GM23338 (cell line): Measurements from ENCODE around the gene MACF1. TPM values are rescaled to one million over a fixed set of nuclear protein-coding genes. Genes with fewer than 3 reads are reported as not detected.
A peak's percentile ranks its signal among the peaks of the same experiment; 100 is the strongest.

Experiments
- ATAC-seq: fragments of 200-7000 bp; cut with Tn5 transposase; 3 replicates; pipeline ENCODE4 v1.9.1; 2020
- DNase-seq: peaks from one replicate; pipeline ENCODE4 v3.0.0-alpha.2; 2015; ENCODE audit warnings: low spot score
- H2AFZ ChIP-seq: fragments of 200-600 bp; sonication (generic); 2 replicates; pipeline ENCODE4 v1.8.0; 2016; ENCODE audit warnings: antibody characterized with exemption, mild to moderate bottlenecking, moderate library complexity
- H3F3A ChIP-seq: fragments of 200-600 bp; sonication (generic); replicated peaks from 2 replicates; pipeline ENCODE4 v1.8.0; 2017; ENCODE audit warnings: antibody characterized with exemption, mixed run types, low read depth
- H3K27ac ChIP-seq: fragments of 200-600 bp; sonication (generic); 2 replicates; pipeline ENCODE4 v1.6.1; 2016; ENCODE audit warnings: low read depth
- H3K27me3 ChIP-seq: fragments of 200-600 bp; sonication (generic); 2 replicates; pipeline ENCODE4 v1.8.0; 2016; ENCODE audit warnings: mild to moderate bottlenecking, mixed run types, moderate library complexity; ENCODE audit not compliant: insufficient read depth
- H3K36me3 ChIP-seq: fragments of 200-600 bp; sonication (generic); 2 replicates; pipeline ENCODE4 v1.8.0; 2016; ENCODE audit warnings: mild to moderate bottlenecking; ENCODE audit not compliant: insufficient read depth
- H3K4me1 ChIP-seq: fragments of 200-600 bp; sonication (generic); 2 replicates; pipeline ENCODE4 v1.8.0; 2016; ENCODE audit warnings: mild to moderate bottlenecking, moderate library complexity; ENCODE audit not compliant: insufficient read depth
- H3K4me2 ChIP-seq: fragments of 200-600 bp; sonication (generic); 2 replicates; pipeline ENCODE4 v1.7.1; 2017; ENCODE audit warnings: mixed run types
- H3K4me3 ChIP-seq: fragments of 200-600 bp; sonication (generic); 2 replicates; pipeline ENCODE4 v1.6.1; 2016; ENCODE audit warnings: mixed run types
- H3K79me2 ChIP-seq: fragments of 200-600 bp; sonication (generic); replicated peaks from 2 replicates; pipeline ENCODE4 v1.8.0; 2017; ENCODE audit warnings: mild to moderate bottlenecking; ENCODE audit not compliant: insufficient read depth
- H3K9me2 ChIP-seq: fragments of 200-600 bp; sonication (generic); 2 replicates; pipeline ENCODE4 v1.8.0; 2017; ENCODE audit not compliant: insufficient read depth
- H4K20me1 ChIP-seq: fragments of 200-600 bp; sonication (generic); replicated peaks from 2 replicates; pipeline ENCODE4 v1.8.0; 2017; ENCODE audit warnings: mild to moderate bottlenecking; ENCODE audit not compliant: insufficient read depth
- H3K27ac Mint-ChIP-seq: 2 replicates; pipeline ENCODE4 v1.8.0; 2020; ENCODE audit warnings: inconsistent platforms, mild to moderate bottlenecking, moderate library complexity, mixed read lengths
- H3K27me3 Mint-ChIP-seq: 3 replicates; pipeline ENCODE4 v1.8.0; 2022; ENCODE audit warnings: low read depth, mild to moderate bottlenecking, moderate library complexity, mixed read lengths, inconsistent platforms; ENCODE audit not compliant: insufficient read depth, poor library complexity
- H3K36me3 Mint-ChIP-seq: 3 replicates; pipeline ENCODE4 v1.8.0; 2021; ENCODE audit warnings: low read depth, mild to moderate bottlenecking, inconsistent platforms, moderate library complexity, mixed read lengths
- H3K4me1 Mint-ChIP-seq: 3 replicates; pipeline ENCODE4 v1.8.0; 2020; ENCODE audit warnings: mild to moderate bottlenecking, inconsistent platforms, mixed read lengths
- H3K4me3 Mint-ChIP-seq: 3 replicates; pipeline ENCODE4 v1.8.0; 2021; ENCODE audit warnings: moderate library complexity, mild to moderate bottlenecking, inconsistent platforms, mixed read lengths
- H3K9me3 Mint-ChIP-seq: 3 replicates; pipeline ENCODE4 v1.8.0; 2020; ENCODE audit warnings: moderate library complexity, mild to moderate bottlenecking, inconsistent platforms, mixed read lengths
- CTCF ChIP-seq, 2 experiments: fragments of 200-600 bp in 1 of 2; sonication (generic) in 1 of 2; conservative IDR thresholded peaks; 2 replicates each; pipeline versions ENCODE4 v1.5.1 to v1.6.1; 2016 to 2017; ENCODE audit warnings: antibody characterized with exemption in 2 of 2, low read depth in 2 of 2, mild to moderate bottlenecking in 2 of 2, moderate library complexity in 1 of 2
- EZH2 ChIP-seq: fragments of 200-600 bp; sonication (generic); IDR thresholded peaks from one replicate; pipeline ENCODE4 v1.8.0; 2017; ENCODE audit warnings: antibody characterized with exemption, mild to moderate bottlenecking, low read depth; ENCODE audit not compliant: unreplicated experiment
- EZH2phosphoT487 ChIP-seq: fragments of 200-600 bp; sonication (generic); IDR thresholded peaks from one replicate; pipeline ENCODE4 v1.8.1; 2018; ENCODE audit warnings: antibody characterized with exemption; ENCODE audit not compliant: unreplicated experiment
- JUNB ChIP-seq: IDR thresholded peaks from one replicate; pipeline ENCODE4 v1.6.1; 2016; ENCODE audit warnings: antibody characterized with exemption; ENCODE audit not compliant: unreplicated experiment
- NANOG ChIP-seq: IDR thresholded peaks from 2 replicates; pipeline ENCODE4 v1.6.1; 2016; ENCODE audit warnings: antibody characterized with exemption, borderline replicate concordance
- POLR2AphosphoS5 ChIP-seq: IDR thresholded peaks from 2 replicates; pipeline ENCODE4 v1.6.1; 2016; ENCODE audit warnings: antibody characterized with exemption, low read depth
- REST ChIP-seq: IDR thresholded peaks from one replicate; pipeline ENCODE4 v1.6.1; 2018; ENCODE audit warnings: antibody characterized with exemption; ENCODE audit not compliant: unreplicated experiment
- STAT1 ChIP-seq: IDR thresholded peaks from one replicate; pipeline ENCODE4 v1.6.1; 2016; ENCODE audit warnings: antibody characterized with exemption; ENCODE audit not compliant: unreplicated experiment
- ZNF114 ChIP-seq: fragments of 250-450 bp; sonication (Bioruptor Pico); IDR thresholded peaks from 2 replicates; pipeline ENCODE4 v1.5.0; 2020; ENCODE audit warnings: mild to moderate bottlenecking, moderate library complexity
- ZNF462 ChIP-seq: fragments of 250-450 bp; sonication (Bioruptor Pico); IDR thresholded peaks from 2 replicates; pipeline ENCODE4 v1.5.0; 2020; ENCODE audit warnings: mild to moderate bottlenecking, moderate library complexity
- polyA plus RNA-seq: library from polyadenylated mRNA; unstranded; fragments of >200 nt; fragmentation: Nextera tagmentation; extraction: Ambion mirVana; gene quantifications from 2 replicates; pipeline ENCODE4 v1.2.1, GENCODE V29; 2016
- total RNA-seq: library from RNA; depleted of rRNA; stranded (reverse); fragments of >200 nt; shearing (Covaris generic); gene quantifications from 2 replicates; pipeline ENCODE4 v1.2.3, GENCODE V29; 2014

The MACF1 gene
- total and polyA plus RNA-seq, 2 experiments from 2014 or later, result 104 to 399 TPM

GRCh38 chr1:39190096-39190495 is 14.4 kb upstream of the MACF1 start:
- H3K36me3 ChIP-seq, result no peaks in the 10 kb centered on the region
- H3F3A ChIP-seq, result no peaks in the 10 kb centered on the region
- peaks cover 70% of the 10 kb centered on the region for H3K4me1 Mint-ChIP-seq
- TF ChIP-seq NANOG (no peak), STAT1 (no peak), ZNF114 (no peak)
- peak overlapping the region; percentile 30 for H3K4me2 ChIP-seq
- no peaks in the 10 kb centered on the region for H3K9me3 Mint-ChIP-seq
- peaks cover 54% of the 10 kb centered on the region for H3K4me1 ChIP-seq
- H4K20me1 ChIP-seq, result peaks cover 9% of the 10 kb centered on the region
- peaks cover 8% of the 10 kb centered on the region for H3K27me3 Mint-ChIP-seq
- no peaks in the 10 kb centered on the region for H3K9me2 ChIP-seq
- DNase-seq (no peak), ATAC-seq (no peak)
- no peak overlapping the region for H3K4me3 Mint-ChIP-seq
- H3K79me2 ChIP-seq, result peaks cover 94% of the 10 kb centered on the region
- no peak overlapping the region for H2AFZ ChIP-seq
- no peaks in the 10 kb centered on the region for H3K36me3 Mint-ChIP-seq
- peak overlapping the region; percentile 86 for H3K27ac Mint-ChIP-seq
- H3K27ac ChIP-seq, result peak overlapping the region; percentile 59
- no peak overlapping the region for H3K4me3 ChIP-seq
- H3K27me3 ChIP-seq, result no peaks in the 10 kb centered on the region

- Histone ChIP-seq H3F3A (0 out of 2 replicates have a peak, but pooled peaks cover 4% of the 10 kb centered on the region), H4K20me1 (peaks cover 21% of the 10 kb centered on the region), H3K9me2 (no peaks in the 10 kb centered on the region), H3K79me2 (peaks cover 96% of the 10 kb centered on the region), H3K27me3 (no peaks in the 10 kb centered on the region), H3K4me2 (no peak overlapping the region), H3K4me3 (no peak overlapping the region), H3K27ac (0 out of 2 replicates have a peak overlapping the region, but pooled peaks have one; percentile 4), H3K4me1 (peaks cover 44% of the 10 kb centered on the region), H2AFZ (no peak overlapping the region), H3K36me3 (no peaks in the 10 kb centered on the region)
- Mint-ChIP-seq H3K27me3 (peaks cover 8% of the 10 kb centered on the region), H3K9me3 (no peaks in the 10 kb centered on the region), H3K4me3 (no peak overlapping the region), H3K36me3 (no peaks in the 10 kb centered on the region), H3K27ac (peak overlapping the region; percentile 2; the same call in 1 of the 2 replicates), H3K4me1 (peaks cover 56% of the 10 kb centered on the region)
- DNase-seq, result no peak
- ATAC-seq, result no peak
- TF ChIP-seq EZH2, result no peak
- no peak for TF ChIP-seq REST
- TF ChIP-seq CTCF (conservative IDR thresholded peaks at IDR 0.05; ENCODE audit: low read depth in 2 of 2), result no peak
- no peak for TF ChIP-seq JUNB
- TF ChIP-seq EZH2phosphoT487, result no peak
- no peak for TF ChIP-seq ZNF462
- no peak for TF ChIP-seq POLR2AphosphoS5
- no peak for TF ChIP-seq ZNF114
- TF ChIP-seq NANOG, result no peak
Observed at GRCh38 chr1:39194398-39195051, 10.0 kb upstream of the MACF1 start.
